ENCODE data around the gene BABAM2.

BABAM2 gene

DNA sequence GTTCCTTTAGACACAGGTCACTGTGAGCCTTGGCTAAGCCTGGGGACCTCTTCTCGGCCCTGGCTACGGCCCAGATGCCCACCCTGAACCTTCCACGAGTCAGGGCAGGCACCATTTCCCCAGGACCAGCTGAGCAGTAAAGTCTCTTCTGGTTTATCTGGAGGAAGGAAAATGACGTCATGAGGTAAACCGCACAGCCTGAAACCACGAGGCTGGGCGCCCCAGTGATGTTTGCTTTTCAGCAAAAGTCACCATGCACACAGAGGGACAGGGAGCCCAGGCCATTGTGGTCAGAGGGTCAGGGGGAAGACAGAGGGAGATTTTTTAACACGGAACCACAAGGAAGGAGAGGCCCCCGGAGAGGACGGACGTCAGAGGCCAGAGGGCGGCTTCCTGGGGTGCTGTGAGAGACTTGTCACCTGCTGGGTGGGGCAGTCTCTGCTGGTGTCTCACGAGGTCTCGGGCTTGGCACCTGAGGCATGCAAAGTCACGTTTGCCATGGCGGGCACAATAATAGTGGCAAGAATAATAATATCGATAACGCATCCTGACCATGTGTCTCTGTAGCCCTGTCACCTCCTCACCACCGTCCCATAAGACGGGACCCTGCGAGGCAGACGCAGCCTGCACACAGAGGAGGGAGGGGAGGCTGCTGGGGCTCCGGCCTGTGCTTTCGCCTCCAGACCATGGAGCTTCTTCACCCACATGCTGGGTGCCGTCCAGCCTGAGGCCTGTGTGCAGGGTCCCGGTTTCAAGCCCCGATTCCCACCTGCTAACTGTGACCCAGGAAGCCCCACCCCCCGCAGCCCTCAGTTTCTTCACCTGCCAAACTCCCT is 468.9 kb downstream of the BABAM2 start:
- no peak for TF ChIP-seq ZNF202 (tag by site-specific recombination; IDR thresholded peaks at IDR 0.05; ENCODE audit: borderline replicate concordance)
- no peak for TF ChIP-seq ZNF416 (tag by site-specific recombination; IDR thresholded peaks at IDR 0.05)
- no peak for TF ChIP-seq ZNF791 (tag by site-specific recombination; IDR thresholded peaks at IDR 0.05)
- no peak for TF ChIP-seq KLF16 (tag by site-specific recombination; IDR thresholded peaks at IDR 0.05)
- TF ChIP-seq ZNF510 (tag by site-specific recombination; IDR thresholded peaks at IDR 0.05; ENCODE audit: insufficient replicate concordance): no peak
- TF ChIP-seq HOXA7 (CRISPR knock-in tag; IDR thresholded peaks at IDR 0.05; ENCODE audit: borderline replicate concordance): no peak
- no peak for TF ChIP-seq ZNF621 (tag by site-specific recombination; IDR thresholded peaks at IDR 0.05)
- peak; percentile 46; the same call in 1 of the 2 replicates for TF ChIP-seq ZIC2 (tag by site-specific recombination; IDR thresholded peaks at IDR 0.05)
- no peak for TF ChIP-seq HOXD13 (CRISPR knock-in tag; IDR thresholded peaks at IDR 0.05; ENCODE audit: borderline replicate concordance)
- TF ChIP-seq ZNF624 (tag by site-specific recombination; IDR thresholded peaks at IDR 0.05): no peak
- TF ChIP-seq YY2 (tag by site-specific recombination; IDR thresholded peaks at IDR 0.05): no peak
- TF ChIP-seq ZNF629 (tag by site-specific recombination; IDR thresholded peaks at IDR 0.05): peak; percentile 82
- TF ChIP-seq SP7 (tag by site-specific recombination; IDR thresholded peaks at IDR 0.05): 0 out of 2 replicates have a peak, but pooled peaks have one; percentile 13
- no peak for TF ChIP-seq ZNF660 (tag by site-specific recombination; IDR thresholded peaks at IDR 0.05)
- peak; percentile 82 for TF ChIP-seq ZBTB21 (tag by site-specific recombination; IDR thresholded peaks at IDR 0.05)
- TF ChIP-seq, protein P1, sequence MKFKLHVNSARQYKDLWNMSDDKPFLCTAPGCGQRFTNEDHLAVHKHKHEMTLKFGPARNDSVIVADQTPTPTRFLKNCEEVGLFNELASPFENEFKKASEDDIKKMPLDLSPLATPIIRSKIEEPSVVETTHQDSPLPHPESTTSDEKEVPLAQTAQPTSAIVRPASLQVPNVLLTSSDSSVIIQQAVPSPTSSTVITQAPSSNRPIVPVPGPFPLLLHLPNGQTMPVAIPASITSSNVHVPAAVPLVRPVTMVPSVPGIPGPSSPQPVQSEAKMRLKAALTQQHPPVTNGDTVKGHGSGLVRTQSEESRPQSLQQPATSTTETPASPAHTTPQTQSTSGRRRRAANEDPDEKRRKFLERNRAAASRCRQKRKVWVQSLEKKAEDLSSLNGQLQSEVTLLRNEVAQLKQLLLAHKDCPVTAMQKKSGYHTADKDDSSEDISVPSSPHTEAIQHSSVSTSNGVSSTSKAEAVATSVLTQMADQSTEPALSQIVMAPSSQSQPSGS (tag by site-specific recombination; IDR thresholded peaks at IDR 0.05; ENCODE audit: low read depth): peak; percentile 94
- TF ChIP-seq, protein P2, sequence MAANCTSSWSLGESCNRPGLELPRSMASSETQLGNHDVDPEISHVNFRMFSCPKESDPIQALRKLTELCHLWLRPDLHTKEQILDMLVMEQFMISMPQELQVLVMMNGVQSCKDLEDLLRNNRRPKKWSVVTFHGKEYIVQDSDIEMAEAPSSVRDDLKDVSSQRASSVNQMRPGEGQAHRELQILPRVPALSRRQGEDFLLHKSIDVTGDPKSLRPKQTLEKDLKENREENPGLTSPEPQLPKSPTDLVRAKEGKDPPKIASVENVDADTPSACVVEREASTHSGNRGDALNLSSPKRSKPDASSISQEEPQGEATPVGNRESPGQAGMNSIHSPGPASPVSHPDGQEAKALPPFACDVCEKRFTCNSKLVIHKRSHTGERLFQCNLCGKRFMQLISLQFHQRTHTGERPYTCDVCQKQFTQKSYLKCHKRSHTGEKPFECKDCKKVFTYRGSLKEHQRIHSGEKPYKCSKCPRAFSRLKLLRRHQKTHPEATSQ (tag by site-specific recombination; IDR thresholded peaks at IDR 0.05): no peak
- no peak for TF ChIP-seq ZNF366 (tag by site-specific recombination; conservative IDR thresholded peaks at IDR 0.05)
- TF ChIP-seq ZNF239 (tag by site-specific recombination; IDR thresholded peaks at IDR 0.05): no peak
- Histone ChIP-seq H3K36me3 (ENCODE audit: control insufficient read depth in 2 of 2, insufficient read depth in 1 of 2, low read length in 2 of 2) (no peaks in the 10 kb centered on the region), H3K4me3 (ENCODE audit: low read depth, low read length) (no peak overlapping the region), H3K4me1 (ENCODE audit: control insufficient read depth, insufficient read depth, low read length) (no peaks in the 10 kb centered on the region; the same call in 1 of the 2 replicates), H3K9me3 (ENCODE audit: control insufficient read depth, insufficient read depth, low read depth, low read length) (no peaks in the 10 kb centered on the region), H3K27ac (ENCODE audit: extremely low read depth, low read depth, low read length) (no peak overlapping the region)
- ChIA-PET POLR2A (no interaction called here), CTCF (no interaction called here)

DNA sequence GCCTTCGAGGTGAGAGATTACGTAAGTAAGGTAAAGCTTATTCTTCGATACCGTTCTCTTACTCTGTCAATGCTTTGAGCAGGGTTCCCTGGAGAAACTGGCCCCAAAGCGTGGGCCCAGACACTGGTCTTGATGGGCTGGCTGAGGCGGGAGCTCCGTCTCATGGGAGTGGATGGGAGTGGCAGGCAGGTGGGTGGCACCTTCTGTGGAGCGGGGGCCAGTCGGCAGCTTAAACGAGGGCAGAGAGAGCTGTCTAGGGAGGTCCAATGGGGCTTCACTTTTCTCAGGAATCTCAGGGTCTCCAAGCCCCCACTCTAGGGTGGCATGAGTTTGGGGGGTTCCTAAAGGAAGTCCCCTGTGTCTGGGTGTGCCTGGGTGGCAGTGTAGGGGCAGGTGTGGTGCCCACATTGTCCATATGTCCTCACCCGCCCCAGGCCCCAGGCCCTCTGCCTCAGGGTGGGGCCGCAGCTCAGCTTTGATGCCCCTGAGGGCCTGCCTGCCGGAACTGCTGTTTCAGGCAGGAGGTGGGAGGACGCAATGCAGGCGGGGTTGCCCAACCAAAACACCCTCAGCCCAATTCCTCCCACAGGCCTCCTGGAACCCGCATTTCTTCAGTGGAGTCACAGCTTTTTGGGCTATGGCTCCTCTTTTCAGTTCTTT is 469.7 kb downstream of the BABAM2 start:
- Histone ChIP-seq H3K4me1 (ENCODE audit: control insufficient read depth, insufficient read depth, low read length) (no peaks in the 10 kb centered on the region; the same call in 1 of the 2 replicates), H3K4me3 (ENCODE audit: low read depth, low read length) (no peak overlapping the region), H3K36me3 (ENCODE audit: control insufficient read depth in 2 of 2, insufficient read depth in 1 of 2, low read length in 2 of 2) (no peaks in the 10 kb centered on the region), H3K9me3 (ENCODE audit: control insufficient read depth, insufficient read depth, low read depth, low read length) (no peaks in the 10 kb centered on the region), H3K27ac (ENCODE audit: extremely low read depth, low read depth, low read length) (no peak overlapping the region)
- ChIA-PET POLR2A (interaction anchor here (0.6 to 1.0 kb wide), 3 partner anchors 31 to 607 kb away, joined by 3 to 4 read pairs (median 3); partner anchors contain the start of gene FOSL2), CTCF (interaction anchor here (0.6 kb wide), 1 partner anchor 22 kb away, joined by 3 read pairs; no protein-coding TSS in a partner anchor)
- TF ChIP-seq, protein P3, sequence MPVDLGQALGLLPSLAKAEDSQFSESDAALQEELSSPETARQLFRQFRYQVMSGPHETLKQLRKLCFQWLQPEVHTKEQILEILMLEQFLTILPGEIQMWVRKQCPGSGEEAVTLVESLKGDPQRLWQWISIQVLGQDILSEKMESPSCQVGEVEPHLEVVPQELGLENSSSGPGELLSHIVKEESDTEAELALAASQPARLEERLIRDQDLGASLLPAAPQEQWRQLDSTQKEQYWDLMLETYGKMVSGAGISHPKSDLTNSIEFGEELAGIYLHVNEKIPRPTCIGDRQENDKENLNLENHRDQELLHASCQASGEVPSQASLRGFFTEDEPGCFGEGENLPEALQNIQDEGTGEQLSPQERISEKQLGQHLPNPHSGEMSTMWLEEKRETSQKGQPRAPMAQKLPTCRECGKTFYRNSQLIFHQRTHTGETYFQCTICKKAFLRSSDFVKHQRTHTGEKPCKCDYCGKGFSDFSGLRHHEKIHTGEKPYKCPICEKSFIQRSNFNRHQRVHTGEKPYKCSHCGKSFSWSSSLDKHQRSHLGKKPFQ (tag by site-specific recombination; IDR thresholded peaks at IDR 0.05): no peak
- TF ChIP-seq ZNF837 (tag by site-specific recombination; IDR thresholded peaks at IDR 0.05) (no peak), ZSCAN30 (tag by site-specific recombination; IDR thresholded peaks at IDR 0.05) (no peak), ZNF2 (tag by site-specific recombination; IDR thresholded peaks at IDR 0.05) (no peak), EGR2 (tag by site-specific recombination; IDR thresholded peaks at IDR 0.05; ENCODE audit: low read depth) (0 out of 2 replicates have a peak, but pooled peaks have one; percentile 9), ZNF248 (tag by site-specific recombination; IDR thresholded peaks at IDR 0.05) (no peak), ZNF561 (tag by site-specific recombination; IDR thresholded peaks at IDR 0.05; ENCODE audit: borderline replicate concordance) (no peak), HOXA7 (CRISPR knock-in tag; IDR thresholded peaks at IDR 0.05; ENCODE audit: borderline replicate concordance) (no peak), ZFHX2 (tag by site-specific recombination; conservative IDR thresholded peaks at IDR 0.05) (peak; percentile 48; the same call in 1 of the 2 replicates), ZNF473 (tag by site-specific recombination; IDR thresholded peaks at IDR 0.05) (no peak), ZNF791 (tag by site-specific recombination; IDR thresholded peaks at IDR 0.05) (no peak), SP7 (tag by site-specific recombination; IDR thresholded peaks at IDR 0.05) (no peak), KLF16 (tag by site-specific recombination; IDR thresholded peaks at IDR 0.05) (no peak)
- TF ChIP-seq, protein P4, sequence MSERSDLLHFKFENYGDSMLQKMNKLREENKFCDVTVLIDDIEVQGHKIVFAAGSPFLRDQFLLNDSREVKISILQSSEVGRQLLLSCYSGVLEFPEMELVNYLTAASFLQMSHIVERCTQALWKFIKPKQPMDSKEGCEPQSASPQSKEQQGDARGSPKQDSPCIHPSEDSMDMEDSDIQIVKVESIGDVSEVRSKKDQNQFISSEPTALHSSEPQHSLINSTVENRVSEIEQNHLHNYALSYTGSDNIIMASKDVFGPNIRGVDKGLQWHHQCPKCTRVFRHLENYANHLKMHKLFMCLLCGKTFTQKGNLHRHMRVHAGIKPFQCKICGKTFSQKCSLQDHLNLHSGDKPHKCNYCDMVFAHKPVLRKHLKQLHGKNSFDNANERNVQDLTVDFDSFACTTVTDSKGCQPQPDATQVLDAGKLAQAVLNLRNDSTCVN (tag by site-specific recombination; optimal IDR thresholded peaks at IDR 0.05): no peak
